BJ (cell line): ENCODE measurements around the gene KLHDC10. TPM values are rescaled to one million over a fixed set of nuclear protein-coding genes. Genes with fewer than 3 reads are reported as not detected.

Source experiments
- CTCF ChIA-PET: fragments of 350-600 bp; formaldehyde crosslinking; extraction: SDS; loops from one replicate; lab custom pipeline; 2021; ENCODE audit warnings: antibody characterized with exemption, inconsistent platforms; lab: Yijun Ruan, JAX
- POLR2A ChIA-PET: fragments of 300-600 bp; sonication (Branson Sonifier 250); formaldehyde crosslinking; extraction: SDS; loops from one replicate; lab custom pipeline; 2021; ENCODE audit warnings: antibody characterized with exemption; lab: Charles Lee
- DNase-seq: peaks from one replicate; pipeline ENCODE4 v3.0.0-alpha.2; 2011; ENCODE audit warnings: low read depth
- H3K27me3 ChIP-seq: 2 replicates; pipeline ENCODE4 v1.6.0; 2011; ENCODE audit warnings: low read length; ENCODE audit not compliant: control insufficient read depth, insufficient read depth
- H3K36me3 ChIP-seq: 2 replicates; pipeline ENCODE4 v1.5.1; 2011; ENCODE audit warnings: low read length; ENCODE audit not compliant: control insufficient read depth, insufficient read depth
- H3K4me3 ChIP-seq: 2 replicates; pipeline ENCODE4 v1.5.1; 2011; ENCODE audit warnings: low read depth, mild to moderate bottlenecking, control low read depth, low read length
- CTCF ChIP-seq: IDR thresholded peaks from 2 replicates; pipeline ENCODE4 v1.5.1; 2011; ENCODE audit warnings: low read depth, mild to moderate bottlenecking, control low read depth, inconsistent platforms, low read length, moderate library complexity; ENCODE audit not compliant: insufficient read depth
- polyA plus RNA-seq: library from polyadenylated mRNA; depleted of rRNA; stranded (reverse); fragments of >200 nt; gene quantifications from 2 replicates; pipeline ENCODE4 v1.2.3, GENCODE V29; 2011

KLHDC10 gene
- polyA plus RNA-seq, 1 experiment, result 15.9 TPM

GRCh38 chr7:130154501-130155317 lies 84.4 kb downstream of the KLHDC10 start:
- peak; percentile 25; the same call in 1 of the 2 replicates for TF ChIP-seq CTCF
- DNase-seq, result no peak
- ChIA-PET POLR2A (no interaction called here), CTCF (interaction anchor here (0.6 to 2.6 kb wide), 3 partner anchors 11 to 39 kb away, joined by 3 to 9 read pairs (median 4); no protein-coding TSS in a partner anchor)
- Histone ChIP-seq H3K4me3 (no peak overlapping the region), H3K36me3 (no peaks in the 10 kb centered on the region), H3K27me3 (no peaks in the 10 kb centered on the region)

- no peak for TF ChIP-seq CTCF
- Histone ChIP-seq H3K4me3 (no peak overlapping the region), H3K36me3 (peaks cover 2% of the 10 kb centered on the region; the same call in 1 of the 2 replicates), H3K27me3 (no peaks in the 10 kb centered on the region)
- POLR2A ChIA-PET, result no interaction called here
- CTCF ChIA-PET, result interaction anchor here (2.6 kb wide), 1 partner anchor 9 kb away, joined by 9 read pairs; no protein-coding TSS in a partner anchor
- no peak for DNase-seq
Observed at GRCh38 chr7:130156140-130156539, 85.8 kb downstream of the KLHDC10 start.

GRCh38 chr7:130157700-130158099 lies 87.4 kb downstream of the KLHDC10 start:
- Histone ChIP-seq H3K27me3 (no peaks in the 10 kb centered on the region), H3K4me3 (no peak overlapping the region), H3K36me3 (peaks cover 2% of the 10 kb centered on the region; the same call in 1 of the 2 replicates)
- no peak for DNase-seq
- no peak for TF ChIP-seq CTCF
- ChIA-PET CTCF (no interaction called here), POLR2A (no interaction called here)

GRCh38 chr7:130160023-130160422 lies 89.7 kb downstream of the KLHDC10 start:
- DNase-seq, result no peak
- Histone ChIP-seq H3K36me3 (peaks cover 2% of the 10 kb centered on the region; the same call in 1 of the 2 replicates), H3K4me3 (no peak overlapping the region), H3K27me3 (no peaks in the 10 kb centered on the region)
- POLR2A ChIA-PET, result no interaction called here
- TF ChIP-seq CTCF, result no peak
- CTCF ChIA-PET, result interaction anchor here (1.2 kb wide), 1 partner anchor 88 kb away, joined by 6 read pairs; no protein-coding TSS in a partner anchor

- CTCF ChIA-PET, result interaction anchor here (1.2 kb wide), 1 partner anchor 89 kb away, joined by 6 read pairs; no protein-coding TSS in a partner anchor
- TF ChIP-seq CTCF, result no peak
- no peaks in the 10 kb centered on the region for H3K27me3 ChIP-seq
- H3K36me3 ChIP-seq, result peaks cover 2% of the 10 kb centered on the region; the same call in 1 of the 2 replicates
- DNase-seq, result no peak
- no peak overlapping the region for H3K4me3 ChIP-seq
- POLR2A ChIA-PET, result no interaction called here
Observed at GRCh38 chr7:130160455-130160854, 90.1 kb downstream of the KLHDC10 start.
